HepG2 (cell line): ENCODE measurements around the gene PDE9A. TPM values are rescaled to one million over a fixed set of nuclear protein-coding genes. Genes with fewer than 3 reads are reported as not detected.

Experiments
- CEBPG ChIP-seq: IDR thresholded peaks from 2 replicates; pipeline ENCODE4 v1.6.1; 2016
- ISX ChIP-seq: sonication (generic); formaldehyde crosslinking; conservative IDR thresholded peaks from 2 replicates; pipeline ENCODE4 v1.5.0; 2020; ENCODE audit warnings: missing genetic modification reagents
- KDM6A ChIP-seq: IDR thresholded peaks from 2 replicates; pipeline ENCODE4 v1.6.1; 2016; ENCODE audit warnings: low read depth
- MED1 ChIP-seq: sonication (generic); formaldehyde crosslinking; IDR thresholded peaks from 2 replicates; pipeline ENCODE4 v1.4.0; 2020; ENCODE audit warnings: missing genetic modification reagents
- MXD4 ChIP-seq: IDR thresholded peaks from 2 replicates; pipeline ENCODE4 v1.6.1; 2016; ENCODE audit warnings: mild to moderate bottlenecking, missing biosample characterization, missing genetic modification reagents
- MXI1 ChIP-seq: IDR thresholded peaks from 3 replicates; pipeline ENCODE4 v1.6.1; 2012; ENCODE audit warnings: low read depth, low read length, inconsistent platforms, borderline replicate concordance
- ONECUT2 ChIP-seq: sonication (generic); formaldehyde crosslinking; IDR thresholded peaks from 2 replicates; pipeline ENCODE4 v1.4.0; 2020; ENCODE audit warnings: missing genetic modification reagents
- PAXIP1 ChIP-seq: sonication (generic); formaldehyde crosslinking; conservative IDR thresholded peaks from 2 replicates; pipeline ENCODE4 v1.4.0; 2020; ENCODE audit warnings: mild to moderate bottlenecking, missing genetic modification reagents, moderate library complexity
- SAP130 ChIP-seq: IDR thresholded peaks from 2 replicates; pipeline ENCODE4 v1.6.1; 2016; ENCODE audit warnings: low read depth
- SOX5 ChIP-seq: IDR thresholded peaks from 2 replicates; pipeline ENCODE4 v1.6.1; 2016; ENCODE audit warnings: borderline replicate concordance
- ZBTB40 ChIP-seq, 2 experiments: fragments of 450-650 bp in 1 of 2; sonication (generic) in 1 of 2; formaldehyde crosslinking in 1 of 2; IDR thresholded peaks; 2 replicates each; pipeline versions ENCODE4 v1.6.1 to v1.8.0; 2016 to 2022; ENCODE audit warnings: antibody characterized with exemption in 1 of 2, mild to moderate bottlenecking in 1 of 2, missing genetic modification reagents in 1 of 2
- ZNF414 ChIP-seq: sonication (generic); formaldehyde crosslinking; IDR thresholded peaks from 2 replicates; pipeline ENCODE4 v1.5.0; 2020; ENCODE audit warnings: missing genetic modification reagents
- ZNF792 ChIP-seq: IDR thresholded peaks from 2 replicates; pipeline ENCODE4 v1.6.1; 2016
- ZNF816 ChIP-seq: sonication (generic); formaldehyde crosslinking; IDR thresholded peaks from 2 replicates; pipeline ENCODE4 v1.8.0; 2022; ENCODE audit warnings: missing genetic modification reagents, mild to moderate bottlenecking, borderline replicate concordance
- polyA plus RNA-seq, 8 experiments: library from polyadenylated mRNA; depleted of rRNA in 3 of 8; stranded (reverse) in 7 of 8; unstranded in 1 of 8; fragments of >200 nt; fragmentation: Illumina TruSeq in 4 of 8; extraction: Trizol in 4 of 8; gene quantifications; 2 replicates each; pipeline versions ENCODE4 v1.2.1 to v1.2.3, GENCODE V29; 2011 to 2016; ENCODE audit warnings: low read depth in 4 of 8, missing spikeins in 1 of 8, mixed read lengths in 1 of 8; ENCODE audit not compliant: insufficient read depth in 1 of 8
- total RNA-seq, 5 experiments: library from RNA; depleted of rRNA; stranded (reverse); fragments of >200 nt; fragmentation: Illumina TruSeq; extraction: Trizol; gene quantifications; 2 replicates each; pipeline ENCODE4 v1.2.3, GENCODE V29; 2016; ENCODE audit warnings: low read depth in 1 of 5
- TF ChIP-seq, protein P1 (sequence below): IDR thresholded peaks from 2 replicates; pipeline ENCODE4 v1.6.1; 2012; ENCODE audit warnings: inconsistent platforms

Gene PDE9A
- total and polyA plus RNA-seq, 2 of the 13 experiments (the other 11 are each of a cell fraction or from before 2014, with no cell fraction given), result 4.6 to 19.7 TPM

DNA sequence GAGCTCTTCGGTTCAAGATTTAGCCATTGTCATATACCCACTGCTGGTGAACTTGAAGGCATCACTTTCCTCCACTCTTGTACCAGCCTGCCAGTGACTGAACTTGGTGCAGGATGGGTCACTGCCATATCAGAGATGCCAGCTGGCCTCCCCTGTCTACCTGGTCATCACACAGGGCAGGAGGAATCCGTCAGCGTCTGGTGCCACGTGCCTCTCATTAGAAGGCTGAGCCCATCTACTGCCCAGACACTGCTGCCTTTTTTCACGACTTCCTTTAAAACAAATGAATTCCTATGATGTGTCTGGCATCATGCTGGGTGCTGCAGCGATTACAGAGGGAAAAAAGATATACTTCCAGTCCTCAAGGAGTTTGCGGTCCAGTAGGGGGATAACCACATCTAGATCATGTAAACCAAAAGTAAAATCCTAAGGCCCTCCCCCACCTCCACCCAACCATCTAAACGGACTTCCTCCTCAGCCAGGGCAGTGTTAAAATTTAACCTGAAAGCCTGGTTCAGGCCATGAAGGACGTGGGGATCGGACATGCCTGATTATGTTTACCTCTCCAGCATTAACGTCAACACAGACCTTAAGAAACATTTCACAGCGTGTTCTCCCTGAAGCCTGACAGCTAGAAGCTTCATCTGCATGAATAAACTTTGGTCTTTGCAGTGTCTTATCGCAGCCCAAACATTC is 29.2 kb upstream of the PDE9A start (continued):
- TF ChIP-seq ZBTB40 (IDR thresholded peaks at IDR 0.05), result no peak
- peak; percentile 67; the same call in 1 of the 2 replicates for TF ChIP-seq ZBTB40 (CRISPR knock-in tag; IDR thresholded peaks at IDR 0.05)
- TF ChIP-seq SOX5 (CRISPR knock-in tag), result peak; percentile 36; the same call in 1 of the 2 replicates
- TF ChIP-seq ZNF816 (CRISPR knock-in tag), result peak; percentile 62; the same call in 1 of the 2 replicates
- no peak for TF ChIP-seq ZNF414
- TF ChIP-seq ZNF792, result no peak
- TF ChIP-seq ISX, result no peak
- peak; percentile 16; the same call in 1 of the 3 replicates for TF ChIP-seq MXI1
- 0 out of 2 replicates have a peak, but pooled peaks have one; percentile 7 for TF ChIP-seq MXD4 (CRISPR knock-in tag)
- TF ChIP-seq PAXIP1 (CRISPR knock-in tag), result peak; percentile 85
- TF ChIP-seq MED1 (CRISPR knock-in tag), result peak; percentile 75
- peak; percentile 48; the same call in 1 of the 2 replicates for TF ChIP-seq ONECUT2 (CRISPR knock-in tag)
- peak; percentile 28; the same call in 1 of the 2 replicates for TF ChIP-seq CEBPG
- peak; percentile 83 for TF ChIP-seq SAP130
- TF ChIP-seq, protein P1, sequence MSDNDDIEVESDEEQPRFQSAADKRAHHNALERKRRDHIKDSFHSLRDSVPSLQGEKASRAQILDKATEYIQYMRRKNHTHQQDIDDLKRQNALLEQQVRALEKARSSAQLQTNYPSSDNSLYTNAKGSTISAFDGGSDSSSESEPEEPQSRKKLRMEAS, result peak; percentile 70
- 0 out of 2 replicates have a peak, but pooled peaks have one; percentile 21 for TF ChIP-seq KDM6A
